Liver (tissue), 9 donors: ENCODE data around the gene SORL1. TPM values are rescaled to one million over a fixed set of nuclear protein-coding genes. Genes with fewer than 3 reads are reported as not detected.

ENCODE experiments used
- DNase-seq: peaks from one replicate; pipeline ENCODE4 v3.0.0-alpha.2; 2017; ENCODE audit warnings: low spot score
- H3K27ac ChIP-seq, 2 donors: one replicate each; pipeline ENCODE4 v1.7.0; 2013; ENCODE audit warnings: inconsistent platforms in 2 of 2, low read length in 2 of 2, control low read depth in 1 of 2, low read depth in 1 of 2, mild to moderate bottlenecking in 1 of 2
- H3K27me3 ChIP-seq, 4 donors: one replicate each; pipeline versions ENCODE4 v1.6.1 to v1.7.0; 2013; ENCODE audit warnings: low read length in 3 of 4, inconsistent platforms in 1 of 4, mild to moderate bottlenecking in 1 of 4, moderate library complexity in 1 of 4; ENCODE audit not compliant: control insufficient read depth in 4 of 4, insufficient read depth in 4 of 4
- H3K36me3 ChIP-seq, 4 donors: one replicate each; pipeline versions ENCODE4 v1.6.1 to v1.7.0; 2013; ENCODE audit warnings: low read length in 3 of 4, mild to moderate bottlenecking in 3 of 4, low read depth in 1 of 4, moderate library complexity in 1 of 4; ENCODE audit not compliant: control insufficient read depth in 4 of 4, insufficient read depth in 3 of 4
- H3K4me1 ChIP-seq, 4 donors: one replicate each; pipeline versions ENCODE4 v1.6.1 to v1.7.0; 2013; ENCODE audit warnings: low read length in 3 of 4, mild to moderate bottlenecking in 3 of 4, moderate library complexity in 1 of 4; ENCODE audit not compliant: control insufficient read depth in 4 of 4, insufficient read depth in 4 of 4
- H3K4me3 ChIP-seq, 3 donors: one replicate each; pipeline versions ENCODE4 v1.6.1 to v1.7.0; 2013; ENCODE audit warnings: low read length in 3 of 3, control low read depth in 1 of 3, low read depth in 1 of 3, mild to moderate bottlenecking in 1 of 3
- H3K9ac ChIP-seq, 2 donors: one replicate each; pipeline ENCODE4 v1.7.0; 2013; ENCODE audit warnings: low read length in 2 of 2, mild to moderate bottlenecking in 2 of 2, moderate library complexity in 2 of 2, control low read depth in 1 of 2, low read depth in 1 of 2
- H3K9me3 ChIP-seq, 4 donors: one replicate each; pipeline versions ENCODE4 v1.6.1 to v1.7.0; 2013; ENCODE audit warnings: low read length in 3 of 4; ENCODE audit not compliant: control insufficient read depth in 4 of 4
- CTCF ChIP-seq: fragments of 150-350 bp; IDR thresholded peaks from 2 replicates; pipeline ENCODE4 v1.5.1; 2017; ENCODE audit warnings: improper control_type of control experiment, low read depth, low read length; ENCODE audit not compliant: missing input control
- EGR1 ChIP-seq, 2 donors: IDR thresholded peaks; 2 replicates each; pipeline ENCODE4 v1.6.1; 2016 to 2018; ENCODE audit warnings: antibody characterized with exemption in 2 of 2, low read depth in 2 of 2
- FOXA1 ChIP-seq: IDR thresholded peaks from 2 replicates; pipeline ENCODE4 v1.6.1; 2016; ENCODE audit warnings: antibody characterized with exemption
- FOXA2 ChIP-seq: IDR thresholded peaks from 2 replicates; pipeline ENCODE4 v1.6.1; 2016; ENCODE audit warnings: antibody characterized with exemption
- GABPA ChIP-seq, 2 donors: IDR thresholded peaks in 1 of 2; conservative IDR thresholded peaks in 1 of 2; 2 replicates each; pipeline ENCODE4 v1.6.1; 2016; ENCODE audit warnings: antibody characterized with exemption in 2 of 2, mild to moderate bottlenecking in 1 of 2, moderate library complexity in 1 of 2
- HNF4A ChIP-seq, 2 donors: conservative IDR thresholded peaks; 2 replicates each; pipeline ENCODE4 v1.6.1; 2016; ENCODE audit warnings: antibody characterized with exemption in 2 of 2, mild to moderate bottlenecking in 2 of 2
- JUND ChIP-seq, 2 donors: IDR thresholded peaks; 2 replicates each; pipeline ENCODE4 v1.6.1; 2016; ENCODE audit warnings: antibody characterized with exemption in 2 of 2
- NR2F2 ChIP-seq: IDR thresholded peaks from 2 replicates; pipeline ENCODE4 v1.6.1; 2016; ENCODE audit warnings: antibody characterized with exemption
- RAD21 ChIP-seq, 2 donors: IDR thresholded peaks; 2 replicates each; pipeline ENCODE4 v1.6.1; 2016; ENCODE audit warnings: antibody characterized with exemption in 2 of 2, mild to moderate bottlenecking in 2 of 2
- REST ChIP-seq: IDR thresholded peaks from 2 replicates; pipeline ENCODE4 v1.6.1; 2016; ENCODE audit warnings: antibody characterized with exemption, mild to moderate bottlenecking
- RXRA ChIP-seq, 2 donors: IDR thresholded peaks; 2 replicates each; pipeline ENCODE4 v1.6.1; 2017 to 2018; ENCODE audit warnings: antibody characterized with exemption in 2 of 2, mild to moderate bottlenecking in 1 of 2
- SP1 ChIP-seq: IDR thresholded peaks from 2 replicates; pipeline ENCODE4 v1.6.1; 2018; ENCODE audit warnings: antibody characterized with exemption, mild to moderate bottlenecking
- TAF1 ChIP-seq: conservative IDR thresholded peaks from 2 replicates; pipeline ENCODE4 v1.6.1; 2016; ENCODE audit warnings: antibody characterized with exemption, mild to moderate bottlenecking
- YY1 ChIP-seq: IDR thresholded peaks from 2 replicates; pipeline ENCODE4 v1.6.1; 2016; ENCODE audit warnings: antibody characterized with exemption, mild to moderate bottlenecking
- ZBTB33 ChIP-seq: IDR thresholded peaks from 2 replicates; pipeline ENCODE4 v1.6.1; 2016; ENCODE audit warnings: antibody characterized with exemption
- WGBS: extraction: QIAGEN DNeasy Blood & Tissue Kit; methylation state at CpG from one replicate; pipeline ENCODE4 v1.1.7; 2013; 5-methylcytosine and 5-hydroxymethylcytosine counted together
- polyA plus RNA-seq, 2 donors: library from polyadenylated mRNA; stranded (reverse) in 1 of 2; unstranded in 1 of 2; fragments of 200-250 nt in 1 of 2; fragments of >200 nt in 1 of 2; fragmentation: Nextera tagmentation in 1 of 2; extraction: Ambion mirVana in 1 of 2; gene quantifications; one replicate each; pipeline versions ENCODE4 v1.2.1 to v1.2.3, GENCODE V29; 2013 to 2015
- total RNA-seq, 2 donors: library from RNA; depleted of rRNA; stranded (reverse); fragments of >200 nt; gene quantifications; one replicate each; pipeline ENCODE4 v1.2.3, GENCODE V29; 2014
- TF ChIP-seq, protein P1 (sequence below): IDR thresholded peaks from 2 replicates; pipeline ENCODE4 v1.6.1; 2016; ENCODE audit warnings: antibody characterized with exemption
- donor health status: healthy.
- donor health status: healthy.
- donor health status: healthy.
- donor health status: healthy.
- donor health status: healthy.

Gene SORL1
- total and polyA plus RNA-seq, 4 donors, result 14.6 to 124 (median 25.4) TPM

GRCh38 chr11:121643479-121644186 lies 191.5 kb downstream of the SORL1 start:
- H3K9ac ChIP-seq, result no peak overlapping the region
- WGBS, result 74% methylated on average over 9 of the region's 9 CpGs
- no peak overlapping the region for H3K4me3 ChIP-seq
- no peak overlapping the region for H3K27ac ChIP-seq
- no peaks in the 10 kb centered on the region for H3K36me3 ChIP-seq
- H3K4me1 ChIP-seq, result no peaks in the 10 kb centered on the region
- H3K9me3 ChIP-seq, result no peaks in the 10 kb centered on the region
- TF ChIP-seq RAD21 (IDR thresholded peaks at IDR 0.05), result no peak
- no peak for TF ChIP-seq EGR1 (IDR thresholded peaks at IDR 0.05; ENCODE audit: low read depth in 2 of 2)
- DNase-seq, result no peak
- no peaks in the 10 kb centered on the region for H3K27me3 ChIP-seq

- Histone ChIP-seq H3K9ac (no peak overlapping the region), H3K4me3 (no peak overlapping the region), H3K36me3 (no peaks in the 10 kb centered on the region), H3K9me3 (no peaks in the 10 kb centered on the region), H3K4me1 (no peaks in the 10 kb centered on the region), H3K27ac (no peak overlapping the region), H3K27me3 (no peaks in the 10 kb centered on the region)
- TF ChIP-seq TAF1 (no peak), JUND (IDR thresholded peaks at IDR 0.05) (no peak), GABPA (IDR thresholded peaks at IDR 0.05 in 1 of 2, conservative IDR thresholded peaks at IDR 0.05 in 1 of 2) (no peak), EGR1 (IDR thresholded peaks at IDR 0.05; ENCODE audit: low read depth in 2 of 2) (no peak), REST (no peak), YY1 (no peak), ZBTB33 (no peak), RXRA (IDR thresholded peaks at IDR 0.05) (no peak), SP1 (no peak), CTCF (no peak), FOXA1 (no peak), RAD21 (IDR thresholded peaks at IDR 0.05) (no peak), NR2F2 (no peak), HNF4A (conservative IDR thresholded peaks at IDR 0.05) (no peak), FOXA2 (no peak)
- TF ChIP-seq, protein P1, sequence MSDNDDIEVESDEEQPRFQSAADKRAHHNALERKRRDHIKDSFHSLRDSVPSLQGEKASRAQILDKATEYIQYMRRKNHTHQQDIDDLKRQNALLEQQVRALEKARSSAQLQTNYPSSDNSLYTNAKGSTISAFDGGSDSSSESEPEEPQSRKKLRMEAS, result no peak
- DNase-seq, result no peak
- 61% methylated on average over 4 of the region's 4 CpGs for WGBS
Measured at GRCh38 chr11:121644187-121644512, 192.0 kb downstream of the SORL1 start.
